ENCODE measurements around the gene TSSC4. TPM values are rescaled to one million over a fixed set of nuclear protein-coding genes. Genes with fewer than 3 reads are reported as not detected.

TSSC4 gene
- total RNA-seq, 1 donor from 2014 or later: 37.6 TPM

DNA sequence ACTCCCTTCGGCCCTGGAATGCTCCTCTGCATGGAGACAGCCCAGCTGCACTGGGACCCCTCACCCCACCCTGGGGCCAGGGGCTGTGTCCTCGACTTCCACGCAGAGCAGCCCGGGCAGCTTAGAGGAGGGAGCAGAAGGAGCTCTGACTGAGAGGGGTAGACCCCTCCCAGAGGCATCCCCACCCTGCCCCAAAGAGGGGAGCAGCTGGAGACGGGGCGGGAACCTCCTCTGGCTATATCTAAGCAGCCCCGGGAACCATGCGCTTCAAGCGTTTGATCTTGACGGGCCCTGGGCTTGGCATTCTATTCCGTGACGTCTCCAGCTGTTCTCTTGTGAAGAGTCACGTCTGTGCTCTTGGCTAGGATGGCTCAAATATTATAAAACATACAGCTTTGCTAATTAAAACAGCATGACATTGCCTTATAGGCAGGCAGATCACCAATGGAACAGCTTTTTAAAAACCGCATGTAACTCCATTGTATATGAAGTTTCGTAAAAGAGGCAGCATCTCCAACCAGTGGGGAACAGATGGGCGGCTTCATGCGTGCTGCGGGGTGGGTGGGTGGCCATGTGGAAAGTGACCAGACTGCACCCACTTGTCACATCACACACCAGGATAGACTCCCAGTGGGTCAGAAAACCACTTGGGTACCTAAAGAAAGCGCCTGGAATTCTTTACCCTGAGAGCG lies 51.9 kb downstream of the TSSC4 start:
- Histone ChIP-seq H3K4me1 (no peaks in the 10 kb centered on the region), H3K9me3 (no peaks in the 10 kb centered on the region), H3K36me3 (no peaks in the 10 kb centered on the region), H3K4me3 (no peak overlapping the region), H3K27me3 (no peaks in the 10 kb centered on the region), H3K27ac (no peak overlapping the region)
- no peak for DNase-seq (ENCODE audit: extremely low spot score in 2 of 2)
- TF ChIP-seq POLR2A (IDR thresholded peaks at IDR 0.05) (no peak), POLR2AphosphoS5 (IDR thresholded peaks at IDR 0.05; ENCODE audit: insufficient read depth in 1 of 2, low read depth in 1 of 2) (no peak)
- TF ChIP-seq, protein P1, sequence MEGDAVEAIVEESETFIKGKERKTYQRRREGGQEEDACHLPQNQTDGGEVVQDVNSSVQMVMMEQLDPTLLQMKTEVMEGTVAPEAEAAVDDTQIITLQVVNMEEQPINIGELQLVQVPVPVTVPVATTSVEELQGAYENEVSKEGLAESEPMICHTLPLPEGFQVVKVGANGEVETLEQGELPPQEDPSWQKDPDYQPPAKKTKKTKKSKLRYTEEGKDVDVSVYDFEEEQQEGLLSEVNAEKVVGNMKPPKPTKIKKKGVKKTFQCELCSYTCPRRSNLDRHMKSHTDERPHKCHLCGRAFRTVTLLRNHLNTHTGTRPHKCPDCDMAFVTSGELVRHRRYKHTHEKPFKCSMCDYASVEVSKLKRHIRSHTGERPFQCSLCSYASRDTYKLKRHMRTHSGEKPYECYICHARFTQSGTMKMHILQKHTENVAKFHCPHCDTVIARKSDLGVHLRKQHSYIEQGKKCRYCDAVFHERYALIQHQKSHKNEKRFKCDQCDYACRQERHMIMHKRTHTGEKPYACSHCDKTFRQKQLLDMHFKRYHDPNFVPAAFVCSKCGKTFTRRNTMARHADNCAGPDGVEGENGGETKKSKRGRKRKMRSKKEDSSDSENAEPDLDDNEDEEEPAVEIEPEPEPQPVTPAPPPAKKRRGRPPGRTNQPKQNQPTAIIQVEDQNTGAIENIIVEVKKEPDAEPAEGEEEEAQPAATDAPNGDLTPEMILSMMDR (IDR thresholded peaks at IDR 0.05): no peak
- intact Hi-C loops (cut with DNase I): no loop called here

- Histone ChIP-seq H3K4me1 (no peaks in the 10 kb centered on the region), H3K27ac (no peak overlapping the region), H3K27me3 (no peaks in the 10 kb centered on the region), H3K9me3 (no peaks in the 10 kb centered on the region), H3K36me3 (no peaks in the 10 kb centered on the region), H3K4me3 (no peak overlapping the region)
- TF ChIP-seq POLR2AphosphoS5 (IDR thresholded peaks at IDR 0.05; ENCODE audit: insufficient read depth in 1 of 2, low read depth in 1 of 2) (no peak), POLR2A (IDR thresholded peaks at IDR 0.05) (no peak)
- TF ChIP-seq, protein P1 (IDR thresholded peaks at IDR 0.05): no peak
- intact Hi-C loops (cut with DNase I): no loop called here
- DNase-seq (ENCODE audit: extremely low spot score in 2 of 2): no peak
Observed at GRCh38 chr11:2453436-2453835, 52.9 kb downstream of the TSSC4 start.

Small RNAs within 50 kb of the gene (small RNA-seq; reads per million reads assigned to genes)
- not detected for gene RF00019

Other genes starting within 250 kb of the TSSC4 start
- not detected for gene INS, start 239.5 kb upstream of the TSSC4 start, total RNA-seq
- 21.9 TPM for gene TH, start 228.9 kb upstream of the TSSC4 start, total RNA-seq
- 3.7 TPM for gene ASCL2, start 130.2 kb upstream of the TSSC4 start, total RNA-seq
- 8.1 TPM for gene C11orf21, start 98.8 kb upstream of the TSSC4 start, total RNA-seq
- gene TSPAN32, start 98.7 kb upstream of the TSSC4 start, total RNA-seq: 3.7 TPM
- 526 TPM for gene CD81, start 23.4 kb upstream of the TSSC4 start, total RNA-seq
- gene TRPM5, start 43.8 kb downstream of the TSSC4 start, total RNA-seq: not detected
- 2.7 TPM for gene KCNQ1, start 44.3 kb downstream of the TSSC4 start, total RNA-seq